Ishikawa (cell line): ENCODE data around the gene WDFY2.

Source experiments
- YY1 ChIP-seq: IDR thresholded peaks from 2 replicates; pipeline ENCODE4 v1.6.1; 2012; ENCODE audit warnings: low read depth
- TF ChIP-seq, protein P1 (sequence below): IDR thresholded peaks from 2 replicates; pipeline ENCODE4 v1.6.1; 2012
- TF ChIP-seq, protein P2 (sequence below): IDR thresholded peaks from 2 replicates; pipeline ENCODE4 v1.6.1; 2012; ENCODE audit warnings: low read depth, mild to moderate bottlenecking

DNA sequence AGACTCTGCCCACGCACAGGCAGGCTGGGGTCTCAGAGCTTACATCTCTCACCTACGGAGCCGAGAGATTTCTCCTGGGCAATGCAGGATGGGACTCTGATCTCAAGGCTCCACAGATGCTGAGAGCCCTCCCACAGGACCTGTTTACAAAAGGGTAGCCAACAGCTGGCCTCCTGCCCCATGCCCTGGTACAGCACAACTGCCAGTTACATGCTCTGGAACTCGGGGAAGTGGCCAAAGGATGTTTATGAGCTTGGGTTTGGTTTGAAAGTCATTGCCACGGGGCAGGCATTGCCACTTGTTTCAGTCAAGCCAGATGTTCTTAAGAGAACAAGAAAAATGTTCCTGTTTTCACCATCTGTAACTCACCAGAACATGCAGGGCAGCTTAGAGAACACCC is 216.2 kb downstream of the WDFY2 start:
- TF ChIP-seq, protein P1, sequence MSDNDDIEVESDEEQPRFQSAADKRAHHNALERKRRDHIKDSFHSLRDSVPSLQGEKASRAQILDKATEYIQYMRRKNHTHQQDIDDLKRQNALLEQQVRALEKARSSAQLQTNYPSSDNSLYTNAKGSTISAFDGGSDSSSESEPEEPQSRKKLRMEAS: no peak
- TF ChIP-seq YY1: no peak
- TF ChIP-seq, protein P2, sequence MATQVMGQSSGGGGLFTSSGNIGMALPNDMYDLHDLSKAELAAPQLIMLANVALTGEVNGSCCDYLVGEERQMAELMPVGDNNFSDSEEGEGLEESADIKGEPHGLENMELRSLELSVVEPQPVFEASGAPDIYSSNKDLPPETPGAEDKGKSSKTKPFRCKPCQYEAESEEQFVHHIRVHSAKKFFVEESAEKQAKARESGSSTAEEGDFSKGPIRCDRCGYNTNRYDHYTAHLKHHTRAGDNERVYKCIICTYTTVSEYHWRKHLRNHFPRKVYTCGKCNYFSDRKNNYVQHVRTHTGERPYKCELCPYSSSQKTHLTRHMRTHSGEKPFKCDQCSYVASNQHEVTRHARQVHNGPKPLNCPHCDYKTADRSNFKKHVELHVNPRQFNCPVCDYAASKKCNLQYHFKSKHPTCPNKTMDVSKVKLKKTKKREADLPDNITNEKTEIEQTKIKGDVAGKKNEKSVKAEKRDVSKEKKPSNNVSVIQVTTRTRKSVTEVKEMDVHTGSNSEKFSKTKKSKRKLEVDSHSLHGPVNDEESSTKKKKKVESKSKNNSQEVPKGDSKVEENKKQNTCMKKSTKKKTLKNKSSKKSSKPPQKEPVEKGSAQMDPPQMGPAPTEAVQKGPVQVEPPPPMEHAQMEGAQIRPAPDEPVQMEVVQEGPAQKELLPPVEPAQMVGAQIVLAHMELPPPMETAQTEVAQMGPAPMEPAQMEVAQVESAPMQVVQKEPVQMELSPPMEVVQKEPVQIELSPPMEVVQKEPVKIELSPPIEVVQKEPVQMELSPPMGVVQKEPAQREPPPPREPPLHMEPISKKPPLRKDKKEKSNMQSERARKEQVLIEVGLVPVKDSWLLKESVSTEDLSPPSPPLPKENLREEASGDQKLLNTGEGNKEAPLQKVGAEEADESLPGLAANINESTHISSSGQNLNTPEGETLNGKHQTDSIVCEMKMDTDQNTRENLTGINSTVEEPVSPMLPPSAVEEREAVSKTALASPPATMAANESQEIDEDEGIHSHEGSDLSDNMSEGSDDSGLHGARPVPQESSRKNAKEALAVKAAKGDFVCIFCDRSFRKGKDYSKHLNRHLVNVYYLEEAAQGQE: no peak
